GM12878 (cell line): ENCODE measurements around the gene MFSD6.

Source experiments
- BACH1 ChIP-seq: fragments of 450-650 bp; IDR thresholded peaks from 2 replicates; pipeline ENCODE4 v1.6.1; 2017; ENCODE audit warnings: mild to moderate bottlenecking, borderline replicate concordance
- SREBF2 ChIP-seq: IDR thresholded peaks from 2 replicates; pipeline ENCODE4 v1.6.1; 2012; ENCODE audit warnings: mild to moderate bottlenecking, low read length
- WRNIP1 ChIP-seq: IDR thresholded peaks from 2 replicates; pipeline ENCODE4 v1.6.1; 2011; ENCODE audit warnings: low read depth, low read length, improper control_type of control experiment, borderline replicate concordance
- TF ChIP-seq, protein P1 (sequence below), 3 experiments: IDR thresholded peaks in 2 of 3; conservative IDR thresholded peaks in 1 of 3; 2 replicates each; pipeline ENCODE4 v1.5.1; 2011; ENCODE audit warnings: low read depth in 3 of 3, low read length in 3 of 3, mild to moderate bottlenecking in 3 of 3, control low read depth in 2 of 3, moderate library complexity in 2 of 3, inconsistent platforms in 1 of 3, mixed read lengths in 1 of 3; ENCODE audit not compliant: control insufficient read depth in 2 of 3, insufficient read depth in 1 of 3; ENCODE audit errors: extremely low read depth in 1 of 3

DNA sequence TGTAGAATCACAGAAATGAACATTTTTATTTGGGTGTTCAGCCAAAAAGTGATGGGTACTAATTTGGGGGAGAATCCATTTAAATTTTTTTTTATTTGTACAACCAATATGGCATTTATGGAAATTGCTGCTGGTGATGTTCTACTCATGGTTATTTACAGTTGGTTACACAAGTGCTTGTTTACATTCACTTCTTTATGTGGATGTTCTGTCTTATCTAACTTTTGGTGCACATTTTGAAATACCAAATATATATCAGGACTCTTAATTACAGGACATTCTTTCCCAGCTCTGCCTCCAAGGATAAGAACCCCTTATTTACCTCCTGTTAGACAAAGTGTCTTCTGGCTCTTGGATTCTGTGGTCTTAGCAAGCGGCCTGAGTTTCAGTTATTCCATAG is 91.1 kb downstream of the MFSD6 start:
- TF ChIP-seq BACH1 (no peak), WRNIP1 (no peak), SREBF2 (no peak)
- TF ChIP-seq, protein P1, sequence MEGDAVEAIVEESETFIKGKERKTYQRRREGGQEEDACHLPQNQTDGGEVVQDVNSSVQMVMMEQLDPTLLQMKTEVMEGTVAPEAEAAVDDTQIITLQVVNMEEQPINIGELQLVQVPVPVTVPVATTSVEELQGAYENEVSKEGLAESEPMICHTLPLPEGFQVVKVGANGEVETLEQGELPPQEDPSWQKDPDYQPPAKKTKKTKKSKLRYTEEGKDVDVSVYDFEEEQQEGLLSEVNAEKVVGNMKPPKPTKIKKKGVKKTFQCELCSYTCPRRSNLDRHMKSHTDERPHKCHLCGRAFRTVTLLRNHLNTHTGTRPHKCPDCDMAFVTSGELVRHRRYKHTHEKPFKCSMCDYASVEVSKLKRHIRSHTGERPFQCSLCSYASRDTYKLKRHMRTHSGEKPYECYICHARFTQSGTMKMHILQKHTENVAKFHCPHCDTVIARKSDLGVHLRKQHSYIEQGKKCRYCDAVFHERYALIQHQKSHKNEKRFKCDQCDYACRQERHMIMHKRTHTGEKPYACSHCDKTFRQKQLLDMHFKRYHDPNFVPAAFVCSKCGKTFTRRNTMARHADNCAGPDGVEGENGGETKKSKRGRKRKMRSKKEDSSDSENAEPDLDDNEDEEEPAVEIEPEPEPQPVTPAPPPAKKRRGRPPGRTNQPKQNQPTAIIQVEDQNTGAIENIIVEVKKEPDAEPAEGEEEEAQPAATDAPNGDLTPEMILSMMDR (IDR thresholded peaks at IDR 0.05 in 2 of 3, conservative IDR thresholded peaks at IDR 0.05 in 1 of 3; ENCODE audit: control insufficient read depth in 2 of 3, extremely low read depth in 1 of 3, insufficient read depth in 1 of 3, low read depth in 3 of 3, low read length in 3 of 3): no peak
